GM23338 (cell line): ENCODE results near the gene RASGRP3. TPM values are rescaled to one million over a fixed set of nuclear protein-coding genes. Genes with fewer than 3 reads are reported as not detected.

Experiments
- ATAC-seq: fragments of 200-7000 bp; cut with Tn5 transposase; 3 replicates; pipeline ENCODE4 v1.9.1; 2020
- DNase-seq: peaks from one replicate; pipeline ENCODE4 v3.0.0-alpha.2; 2015; ENCODE audit warnings: low spot score
- H2AFZ ChIP-seq: fragments of 200-600 bp; sonication (generic); 2 replicates; pipeline ENCODE4 v1.8.0; 2016; ENCODE audit warnings: antibody characterized with exemption, mild to moderate bottlenecking, moderate library complexity
- H3F3A ChIP-seq: fragments of 200-600 bp; sonication (generic); replicated peaks from 2 replicates; pipeline ENCODE4 v1.8.0; 2017; ENCODE audit warnings: antibody characterized with exemption, mixed run types, low read depth
- H3K27ac ChIP-seq: fragments of 200-600 bp; sonication (generic); 2 replicates; pipeline ENCODE4 v1.6.1; 2016; ENCODE audit warnings: low read depth
- H3K27me3 ChIP-seq: fragments of 200-600 bp; sonication (generic); 2 replicates; pipeline ENCODE4 v1.8.0; 2016; ENCODE audit warnings: mild to moderate bottlenecking, mixed run types, moderate library complexity; ENCODE audit not compliant: insufficient read depth
- H3K36me3 ChIP-seq: fragments of 200-600 bp; sonication (generic); 2 replicates; pipeline ENCODE4 v1.8.0; 2016; ENCODE audit warnings: mild to moderate bottlenecking; ENCODE audit not compliant: insufficient read depth
- H3K4me1 ChIP-seq: fragments of 200-600 bp; sonication (generic); 2 replicates; pipeline ENCODE4 v1.8.0; 2016; ENCODE audit warnings: mild to moderate bottlenecking, moderate library complexity; ENCODE audit not compliant: insufficient read depth
- H3K4me2 ChIP-seq: fragments of 200-600 bp; sonication (generic); 2 replicates; pipeline ENCODE4 v1.7.1; 2017; ENCODE audit warnings: mixed run types
- H3K4me3 ChIP-seq: fragments of 200-600 bp; sonication (generic); 2 replicates; pipeline ENCODE4 v1.6.1; 2016; ENCODE audit warnings: mixed run types
- H3K79me2 ChIP-seq: fragments of 200-600 bp; sonication (generic); replicated peaks from 2 replicates; pipeline ENCODE4 v1.8.0; 2017; ENCODE audit warnings: mild to moderate bottlenecking; ENCODE audit not compliant: insufficient read depth
- H3K9me2 ChIP-seq: fragments of 200-600 bp; sonication (generic); 2 replicates; pipeline ENCODE4 v1.8.0; 2017; ENCODE audit not compliant: insufficient read depth
- H4K20me1 ChIP-seq: fragments of 200-600 bp; sonication (generic); replicated peaks from 2 replicates; pipeline ENCODE4 v1.8.0; 2017; ENCODE audit warnings: mild to moderate bottlenecking; ENCODE audit not compliant: insufficient read depth
- H3K27ac Mint-ChIP-seq: 2 replicates; pipeline ENCODE4 v1.8.0; 2020; ENCODE audit warnings: inconsistent platforms, mild to moderate bottlenecking, moderate library complexity, mixed read lengths
- H3K27me3 Mint-ChIP-seq: 3 replicates; pipeline ENCODE4 v1.8.0; 2022; ENCODE audit warnings: low read depth, mild to moderate bottlenecking, moderate library complexity, mixed read lengths, inconsistent platforms; ENCODE audit not compliant: insufficient read depth, poor library complexity
- H3K36me3 Mint-ChIP-seq: 3 replicates; pipeline ENCODE4 v1.8.0; 2021; ENCODE audit warnings: low read depth, mild to moderate bottlenecking, inconsistent platforms, moderate library complexity, mixed read lengths
- H3K4me1 Mint-ChIP-seq: 3 replicates; pipeline ENCODE4 v1.8.0; 2020; ENCODE audit warnings: mild to moderate bottlenecking, inconsistent platforms, mixed read lengths
- H3K4me3 Mint-ChIP-seq: 3 replicates; pipeline ENCODE4 v1.8.0; 2021; ENCODE audit warnings: moderate library complexity, mild to moderate bottlenecking, inconsistent platforms, mixed read lengths
- H3K9me3 Mint-ChIP-seq: 3 replicates; pipeline ENCODE4 v1.8.0; 2020; ENCODE audit warnings: moderate library complexity, mild to moderate bottlenecking, inconsistent platforms, mixed read lengths
- CTCF ChIP-seq, 2 experiments: fragments of 200-600 bp in 1 of 2; sonication (generic) in 1 of 2; conservative IDR thresholded peaks; 2 replicates each; pipeline versions ENCODE4 v1.5.1 to v1.6.1; 2016 to 2017; ENCODE audit warnings: antibody characterized with exemption in 2 of 2, low read depth in 2 of 2, mild to moderate bottlenecking in 2 of 2, moderate library complexity in 1 of 2
- JUNB ChIP-seq: IDR thresholded peaks from one replicate; pipeline ENCODE4 v1.6.1; 2016; ENCODE audit warnings: antibody characterized with exemption; ENCODE audit not compliant: unreplicated experiment
- POLR2AphosphoS5 ChIP-seq: IDR thresholded peaks from 2 replicates; pipeline ENCODE4 v1.6.1; 2016; ENCODE audit warnings: antibody characterized with exemption, low read depth
- REST ChIP-seq: IDR thresholded peaks from one replicate; pipeline ENCODE4 v1.6.1; 2018; ENCODE audit warnings: antibody characterized with exemption; ENCODE audit not compliant: unreplicated experiment
- STAT1 ChIP-seq: IDR thresholded peaks from one replicate; pipeline ENCODE4 v1.6.1; 2016; ENCODE audit warnings: antibody characterized with exemption; ENCODE audit not compliant: unreplicated experiment
- ZNF331 ChIP-seq: fragments of 250-450 bp; sonication (Bioruptor Pico); IDR thresholded peaks from 2 replicates; pipeline ENCODE4 v1.5.0; 2020; ENCODE audit warnings: low read depth, mild to moderate bottlenecking, moderate library complexity
- ZNF462 ChIP-seq: fragments of 250-450 bp; sonication (Bioruptor Pico); IDR thresholded peaks from 2 replicates; pipeline ENCODE4 v1.5.0; 2020; ENCODE audit warnings: mild to moderate bottlenecking, moderate library complexity
- polyA plus RNA-seq: library from polyadenylated mRNA; unstranded; fragments of >200 nt; fragmentation: Nextera tagmentation; extraction: Ambion mirVana; gene quantifications from 2 replicates; pipeline ENCODE4 v1.2.1, GENCODE V29; 2016
- total RNA-seq: library from RNA; depleted of rRNA; stranded (reverse); fragments of >200 nt; shearing (Covaris generic); gene quantifications from 2 replicates; pipeline ENCODE4 v1.2.3, GENCODE V29; 2014

RASGRP3 gene
- total and polyA plus RNA-seq, 2 experiments from 2014 or later: 0.19 to 0.69 TPM

- no peak for TF ChIP-seq REST
Observed at GRCh38 chr2:33451825-33452224, 24.6 kb upstream of the RASGRP3 start (continued).

- H3K4me3 Mint-ChIP-seq: no peak overlapping the region
- H3K27me3 Mint-ChIP-seq: peaks cover 2% of the 10 kb centered on the region
- H3K27ac Mint-ChIP-seq: no peak overlapping the region
- DNase-seq (no peak), ATAC-seq (no peak)
- Histone ChIP-seq H3K4me1 (no peaks in the 10 kb centered on the region), H3K9me2 (peaks cover 4% of the 10 kb centered on the region; the same call in 1 of the 2 replicates), H3K27me3 (no peaks in the 10 kb centered on the region), H4K20me1 (no peaks in the 10 kb centered on the region), H3K27ac (no peak overlapping the region), H2AFZ (no peak overlapping the region), H3F3A (no peaks in the 10 kb centered on the region), H3K4me2 (no peak overlapping the region), H3K36me3 (no peaks in the 10 kb centered on the region), H3K4me3 (no peak overlapping the region), H3K79me2 (no peaks in the 10 kb centered on the region)
- peaks cover 2% of the 10 kb centered on the region; the same call in 1 of the 3 replicates for H3K9me3 Mint-ChIP-seq
- peaks cover 2% of the 10 kb centered on the region for H3K4me1 Mint-ChIP-seq
- no peaks in the 10 kb centered on the region for H3K36me3 Mint-ChIP-seq
- TF ChIP-seq ZNF331 (no peak), POLR2AphosphoS5 (no peak), CTCF (conservative IDR thresholded peaks at IDR 0.05; ENCODE audit: low read depth in 2 of 2) (no peak), JUNB (no peak), ZNF462 (CRISPR knock-in tag) (no peak), STAT1 (no peak)
Observed at GRCh38 chr2:33452545-33452944, 23.9 kb upstream of the RASGRP3 start.
